ENCODE measurements around the gene FKBP10.
"Not testable (repeated sequence)": the region's sequence is repeated elsewhere in the genome, so short reads cannot be mapped to it uniquely, and the experiment has no call there.

FKBP10 gene

GRCh38 chr17:41812381-41813151 is at the start of gene FKBP10:
Gene FKBP10 (plus strand): TSS chr17:41813004. CDS start chr17:41813035, 31 bp downstream.
- DNase-seq (ENCODE audit: low spot score) = peak; percentile 36

GRCh38 chr17:41763327-41763726 is 49.5 kb upstream of the FKBP10 start:
- no peak for DNase-seq (ENCODE audit: low spot score)

GRCh38 chr17:41766135-41766534 is 46.7 kb upstream of the FKBP10 start:
- no peak for DNase-seq (ENCODE audit: low spot score)

- DNase-seq (ENCODE audit: low spot score) = no peak
Observed at GRCh38 chr17:41767324-41768042, 45.3 kb upstream of the FKBP10 start.

- no peak for DNase-seq (ENCODE audit: low spot score)
Observed at GRCh38 chr17:41768682-41769288, 44.0 kb upstream of the FKBP10 start.

- DNase-seq (ENCODE audit: low spot score) = no peak
Observed at GRCh38 chr17:41769346-41769862, 43.4 kb upstream of the FKBP10 start.

- DNase-seq (ENCODE audit: low spot score) = no peak
Observed at GRCh38 chr17:41769985-41770384, 42.8 kb upstream of the FKBP10 start.

- DNase-seq (ENCODE audit: low spot score) = no peak
Observed at GRCh38 chr17:41771389-41772206, 41.2 kb upstream of the FKBP10 start.

GRCh38 chr17:41772218-41772585 is 40.6 kb upstream of the FKBP10 start:
- DNase-seq (ENCODE audit: low spot score) = no peak

GRCh38 chr17:41772586-41773189 is 40.1 kb upstream of the FKBP10 start:
- no peak for DNase-seq (ENCODE audit: low spot score)

GRCh38 chr17:41773190-41773588 is 39.6 kb upstream of the FKBP10 start:
- DNase-seq (ENCODE audit: low spot score) = no peak

- DNase-seq (ENCODE audit: low spot score) = no peak
Observed at GRCh38 chr17:41773731-41774193, 39.0 kb upstream of the FKBP10 start.

- no peak for DNase-seq (ENCODE audit: low spot score)
Observed at GRCh38 chr17:41775394-41776226, 37.2 kb upstream of the FKBP10 start.

- not testable (repeated sequence) for DNase-seq (ENCODE audit: low spot score)
Observed at GRCh38 chr17:41776262-41776900, 36.4 kb upstream of the FKBP10 start.

GRCh38 chr17:41777157-41777573 is 35.6 kb upstream of the FKBP10 start:
- no peak for DNase-seq (ENCODE audit: low spot score)

GRCh38 chr17:41777574-41778188 is 35.1 kb upstream of the FKBP10 start:
- DNase-seq (ENCODE audit: low spot score) = no peak

GRCh38 chr17:41779954-41780353 is 32.9 kb upstream of the FKBP10 start:
- no peak for DNase-seq (ENCODE audit: low spot score)

GRCh38 chr17:41781404-41782110 is 31.2 kb upstream of the FKBP10 start:
- DNase-seq (ENCODE audit: low spot score) = no peak

- no peak for DNase-seq (ENCODE audit: low spot score)
Observed at GRCh38 chr17:41782142-41782541, 30.7 kb upstream of the FKBP10 start.
